Loucy (cell line): ENCODE results near the gene AKAP5.

Source experiments
- H2AFZ ChIP-seq: fragments of 200-600 bp; sonication (generic); 2 replicates; pipeline ENCODE4 v1.6.0; 2016; ENCODE audit warnings: antibody characterized with exemption, mild to moderate bottlenecking, low read length, moderate library complexity
- H3F3A ChIP-seq: fragments of 200-600 bp; 2 replicates; pipeline ENCODE4 v1.6.0; 2016; ENCODE audit warnings: antibody characterized with exemption, low read depth, mild to moderate bottlenecking
- H3K27me3 ChIP-seq: fragments of 200-600 bp; sonication (generic); 2 replicates; pipeline ENCODE4 v1.6.1; 2014; ENCODE audit warnings: low read length, mild to moderate bottlenecking; ENCODE audit not compliant: insufficient read depth, poor library complexity, severe bottlenecking
- H3K36me3 ChIP-seq: fragments of 200-600 bp; sonication (generic); 2 replicates; pipeline ENCODE4 v1.6.1; 2016; ENCODE audit warnings: low read length; ENCODE audit not compliant: insufficient read depth
- H3K4me1 ChIP-seq: fragments of 200-600 bp; sonication (generic); 2 replicates; pipeline ENCODE4 v1.5.1; 2014; ENCODE audit warnings: low read length, mild to moderate bottlenecking; ENCODE audit not compliant: insufficient read depth, poor library complexity, severe bottlenecking
- H3K4me2 ChIP-seq: fragments of 200-600 bp; sonication (generic); 2 replicates; pipeline ENCODE4 v1.6.0; 2014; ENCODE audit warnings: antibody characterized with exemption, low read length, low read depth, mild to moderate bottlenecking; ENCODE audit not compliant: poor library complexity, severe bottlenecking
- H3K4me3 ChIP-seq: fragments of 200-600 bp; sonication (generic); 2 replicates; pipeline ENCODE4 v1.5.1; 2014; ENCODE audit warnings: low read length, mild to moderate bottlenecking, mixed read lengths; ENCODE audit not compliant: poor library complexity, severe bottlenecking
- H3K79me2 ChIP-seq: fragments of 200-600 bp; sonication (generic); 2 replicates; pipeline ENCODE4 v1.6.1; 2014; ENCODE audit warnings: low read length; ENCODE audit not compliant: insufficient read depth
- H3K9ac ChIP-seq: fragments of 200-600 bp; sonication (generic); 2 replicates; pipeline ENCODE4 v1.6.0; 2014; ENCODE audit warnings: mild to moderate bottlenecking, low read depth, low read length, moderate library complexity; ENCODE audit not compliant: poor library complexity, severe bottlenecking
- H3K9me2 ChIP-seq: fragments of 200-600 bp; sonication (generic); replicated peaks from 2 replicates; pipeline ENCODE4 v1.6.1; 2016; ENCODE audit warnings: low read depth, low read length, mixed read lengths
- H3K9me3 ChIP-seq: fragments of 200-600 bp; sonication (generic); 2 replicates; pipeline ENCODE4 v1.6.1; 2014; ENCODE audit warnings: mild to moderate bottlenecking, antibody characterized with exemption, low read length, low read depth; ENCODE audit not compliant: insufficient read depth
- H4K20me1 ChIP-seq: fragments of 200-600 bp; sonication (generic); 2 replicates; pipeline ENCODE4 v1.6.0; 2014; ENCODE audit warnings: antibody characterized with exemption, low read length, mild to moderate bottlenecking; ENCODE audit not compliant: insufficient read depth, poor library complexity, severe bottlenecking
- EZH2phosphoT487 ChIP-seq: fragments of 200-600 bp; IDR thresholded peaks from 2 replicates; pipeline ENCODE4 v1.6.1; 2018; ENCODE audit warnings: antibody characterized with exemption, mild to moderate bottlenecking, moderate library complexity, borderline replicate concordance
- TF ChIP-seq, protein P1 (sequence below): fragments of 200-600 bp; sonication (generic); conservative IDR thresholded peaks from 2 replicates; pipeline ENCODE4 v1.5.1; 2014; ENCODE audit warnings: mild to moderate bottlenecking, antibody characterized with exemption, low read length

AKAP5 gene, protein sequence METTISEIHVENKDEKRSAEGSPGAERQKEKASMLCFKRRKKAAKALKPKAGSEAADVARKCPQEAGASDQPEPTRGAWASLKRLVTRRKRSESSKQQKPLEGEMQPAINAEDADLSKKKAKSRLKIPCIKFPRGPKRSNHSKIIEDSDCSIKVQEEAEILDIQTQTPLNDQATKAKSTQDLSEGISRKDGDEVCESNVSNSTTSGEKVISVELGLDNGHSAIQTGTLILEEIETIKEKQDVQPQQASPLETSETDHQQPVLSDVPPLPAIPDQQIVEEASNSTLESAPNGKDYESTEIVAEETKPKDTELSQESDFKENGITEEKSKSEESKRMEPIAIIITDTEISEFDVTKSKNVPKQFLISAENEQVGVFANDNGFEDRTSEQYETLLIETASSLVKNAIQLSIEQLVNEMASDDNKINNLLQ

GRCh38 chr14:64465191-64465822 lies at the start of gene AKAP5:
TSS of gene AKAP5 (plus strand) at chr14:64465499. CDS start at chr14:64468395, 2,896 bp downstream.
- no peaks in the 10 kb centered on the region for H3K36me3 ChIP-seq
- peaks cover 14% of the 10 kb centered on the region for H4K20me1 ChIP-seq
- H2AFZ ChIP-seq: peak within 1 kb of the TSS; percentile 94
- H3K9me3 ChIP-seq: no peaks in the 10 kb centered on the region
- peaks cover 6% of the 10 kb centered on the region; the same call in 1 of the 2 replicates for H3F3A ChIP-seq
- peak within 1 kb of the TSS; percentile 96 for H3K4me2 ChIP-seq
- peak within 1 kb of the TSS; percentile 86 for H3K4me3 ChIP-seq
- H3K9me2 ChIP-seq: no peaks in the 10 kb centered on the region
- peaks cover 20% of the 10 kb centered on the region; the same call in 1 of the 2 replicates for H3K79me2 ChIP-seq
- TF ChIP-seq, protein P1, sequence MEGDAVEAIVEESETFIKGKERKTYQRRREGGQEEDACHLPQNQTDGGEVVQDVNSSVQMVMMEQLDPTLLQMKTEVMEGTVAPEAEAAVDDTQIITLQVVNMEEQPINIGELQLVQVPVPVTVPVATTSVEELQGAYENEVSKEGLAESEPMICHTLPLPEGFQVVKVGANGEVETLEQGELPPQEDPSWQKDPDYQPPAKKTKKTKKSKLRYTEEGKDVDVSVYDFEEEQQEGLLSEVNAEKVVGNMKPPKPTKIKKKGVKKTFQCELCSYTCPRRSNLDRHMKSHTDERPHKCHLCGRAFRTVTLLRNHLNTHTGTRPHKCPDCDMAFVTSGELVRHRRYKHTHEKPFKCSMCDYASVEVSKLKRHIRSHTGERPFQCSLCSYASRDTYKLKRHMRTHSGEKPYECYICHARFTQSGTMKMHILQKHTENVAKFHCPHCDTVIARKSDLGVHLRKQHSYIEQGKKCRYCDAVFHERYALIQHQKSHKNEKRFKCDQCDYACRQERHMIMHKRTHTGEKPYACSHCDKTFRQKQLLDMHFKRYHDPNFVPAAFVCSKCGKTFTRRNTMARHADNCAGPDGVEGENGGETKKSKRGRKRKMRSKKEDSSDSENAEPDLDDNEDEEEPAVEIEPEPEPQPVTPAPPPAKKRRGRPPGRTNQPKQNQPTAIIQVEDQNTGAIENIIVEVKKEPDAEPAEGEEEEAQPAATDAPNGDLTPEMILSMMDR: no peak
- TF ChIP-seq EZH2phosphoT487: no peak
- H3K9ac ChIP-seq: peak within 1 kb of the TSS; percentile 75
- peaks cover 38% of the 10 kb centered on the region for H3K4me1 ChIP-seq
- H3K27me3 ChIP-seq: no peaks in the 10 kb centered on the region

DNA sequence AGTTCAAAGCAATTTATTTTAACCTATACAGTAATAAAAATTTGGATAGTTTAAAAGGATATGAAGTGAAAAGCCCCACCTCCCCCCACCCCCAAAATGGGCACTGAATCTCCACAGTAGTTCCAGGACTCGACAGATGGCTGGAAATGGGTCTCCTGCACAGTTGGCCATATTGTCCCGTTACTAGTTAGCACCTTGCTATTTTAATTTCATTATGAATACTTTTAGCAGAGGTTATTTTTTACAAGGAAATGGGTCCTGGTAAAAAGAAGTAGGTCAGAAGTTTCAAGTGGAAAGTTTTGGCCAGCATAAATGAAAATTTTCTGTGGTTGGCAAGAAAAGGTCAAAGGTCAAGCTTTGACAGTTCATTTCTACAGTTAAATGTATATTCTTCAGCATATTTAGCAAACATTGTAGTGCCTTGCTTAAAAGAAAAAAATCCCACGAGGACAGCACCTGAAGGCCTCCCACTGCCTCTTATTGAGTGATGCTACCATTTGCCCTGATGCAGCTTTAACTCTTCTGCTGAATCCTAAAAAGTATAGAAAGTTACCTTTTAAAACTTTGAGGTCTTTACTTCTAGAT lies 48.9 kb upstream of the AKAP5 start:
- H3F3A ChIP-seq: no peaks in the 10 kb centered on the region
- no peak overlapping the region for H3K9ac ChIP-seq

DNA sequence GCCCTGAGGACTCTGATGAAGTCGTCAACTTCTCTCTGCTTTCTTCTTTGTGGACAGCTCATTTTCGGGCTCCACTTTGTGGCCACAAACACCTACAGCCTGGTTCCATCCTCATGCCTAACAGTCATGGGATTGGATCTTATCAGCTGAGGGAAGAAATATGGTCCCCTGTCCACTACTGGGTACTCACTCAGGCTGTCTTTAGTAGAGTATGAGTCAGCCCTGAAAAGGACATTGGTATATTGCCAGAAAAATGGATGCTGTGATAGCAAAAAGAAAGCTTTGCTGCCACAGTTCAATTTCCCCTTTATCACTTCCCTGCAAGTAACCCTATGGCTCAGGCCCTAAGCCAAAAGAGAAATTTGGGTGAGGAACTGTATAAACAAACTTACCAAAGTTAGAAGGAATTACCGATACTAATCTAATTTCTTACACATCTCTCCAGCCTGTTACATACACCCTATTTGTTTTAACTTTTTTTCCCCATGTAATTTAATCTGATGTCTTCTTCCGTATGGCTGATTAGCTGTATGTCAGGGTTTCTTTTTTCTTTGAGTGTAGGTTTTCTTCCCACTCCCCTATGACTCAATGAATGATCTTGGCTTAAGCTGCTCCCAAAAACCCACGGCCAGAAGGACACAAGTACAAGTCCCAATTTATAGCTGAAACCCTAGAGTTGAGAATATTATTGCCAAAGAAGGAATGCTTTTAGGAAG lies 48.1 kb upstream of the AKAP5 start:
- Histone ChIP-seq H3K4me1 (peaks cover 2% of the 10 kb centered on the region), H3K9me2 (no peaks in the 10 kb centered on the region), H3K9me3 (no peaks in the 10 kb centered on the region), H3K4me3 (no peak overlapping the region), H3K9ac (no peak overlapping the region), H3K27me3 (no peaks in the 10 kb centered on the region), H3K79me2 (no peaks in the 10 kb centered on the region), H3K36me3 (peaks cover 73% of the 10 kb centered on the region; the same call in 1 of the 2 replicates), H4K20me1 (no peaks in the 10 kb centered on the region), H3K4me2 (no peak overlapping the region), H2AFZ (no peak overlapping the region), H3F3A (no peaks in the 10 kb centered on the region)
- TF ChIP-seq, protein P1: no peak
- TF ChIP-seq EZH2phosphoT487: no peak

More for the DNA sequence above, 48.9 kb upstream of the AKAP5 start:
- H2AFZ ChIP-seq: no peak overlapping the region
- H3K36me3 ChIP-seq: peaks cover 73% of the 10 kb centered on the region; the same call in 1 of the 2 replicates
- H3K4me3 ChIP-seq: no peak overlapping the region
- no peaks in the 10 kb centered on the region for H4K20me1 ChIP-seq
- H3K4me2 ChIP-seq: no peak overlapping the region
- no peaks in the 10 kb centered on the region for H3K79me2 ChIP-seq
- H3K4me1 ChIP-seq: peaks cover 7% of the 10 kb centered on the region
- no peaks in the 10 kb centered on the region for H3K27me3 ChIP-seq
- no peak for TF ChIP-seq EZH2phosphoT487
- TF ChIP-seq, protein P1: no peak
- H3K9me2 ChIP-seq: no peaks in the 10 kb centered on the region
- H3K9me3 ChIP-seq: no peaks in the 10 kb centered on the region
